Measurements from ENCODE around the gene NSD2.
A peak's percentile ranks its signal among the peaks of the same experiment; 100 is the strongest.

The NSD2 gene

DNA sequence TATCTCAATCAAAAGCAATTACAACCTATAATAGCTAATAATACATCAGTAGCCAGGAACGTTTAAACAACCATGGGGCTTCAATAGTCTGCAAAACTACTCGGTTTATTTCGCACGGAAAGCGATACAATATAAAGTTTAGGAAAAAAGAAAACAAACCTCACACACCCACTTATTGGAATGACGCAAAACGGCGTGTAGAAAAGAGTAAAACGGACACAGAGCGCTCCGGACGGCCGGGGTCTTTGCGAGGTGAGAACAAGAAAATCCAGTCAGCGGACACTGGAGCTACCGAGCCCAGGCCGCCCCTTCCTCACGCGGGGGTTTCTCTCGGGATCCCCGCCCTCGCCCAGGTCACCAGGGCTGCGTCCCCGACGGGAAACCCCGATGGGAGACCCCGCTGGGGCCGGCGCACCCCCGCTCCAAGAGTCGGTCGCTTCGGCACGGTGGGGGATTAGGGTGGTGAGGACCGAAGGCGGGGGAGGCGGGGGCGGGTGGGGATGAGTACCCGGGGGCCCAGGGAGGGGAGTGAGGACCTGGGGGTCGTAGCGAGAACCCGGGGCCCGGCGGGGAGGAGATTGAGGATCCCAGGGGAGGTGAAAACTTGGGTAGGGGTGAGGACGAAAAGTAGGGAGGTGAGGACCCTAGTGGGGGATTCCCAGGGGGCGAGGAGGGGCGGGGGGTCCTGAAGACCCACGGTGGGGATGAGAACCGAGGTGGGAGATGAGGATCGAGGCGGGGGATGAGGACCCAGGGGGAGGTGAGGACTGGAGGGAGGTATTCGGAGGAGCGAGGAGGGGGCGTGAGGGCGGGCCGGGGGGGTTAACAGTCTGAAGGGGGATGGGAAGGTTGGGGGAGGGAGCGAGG lies 136.8 kb downstream of the NSD2 start:
- TF ChIP-seq, protein P1, sequence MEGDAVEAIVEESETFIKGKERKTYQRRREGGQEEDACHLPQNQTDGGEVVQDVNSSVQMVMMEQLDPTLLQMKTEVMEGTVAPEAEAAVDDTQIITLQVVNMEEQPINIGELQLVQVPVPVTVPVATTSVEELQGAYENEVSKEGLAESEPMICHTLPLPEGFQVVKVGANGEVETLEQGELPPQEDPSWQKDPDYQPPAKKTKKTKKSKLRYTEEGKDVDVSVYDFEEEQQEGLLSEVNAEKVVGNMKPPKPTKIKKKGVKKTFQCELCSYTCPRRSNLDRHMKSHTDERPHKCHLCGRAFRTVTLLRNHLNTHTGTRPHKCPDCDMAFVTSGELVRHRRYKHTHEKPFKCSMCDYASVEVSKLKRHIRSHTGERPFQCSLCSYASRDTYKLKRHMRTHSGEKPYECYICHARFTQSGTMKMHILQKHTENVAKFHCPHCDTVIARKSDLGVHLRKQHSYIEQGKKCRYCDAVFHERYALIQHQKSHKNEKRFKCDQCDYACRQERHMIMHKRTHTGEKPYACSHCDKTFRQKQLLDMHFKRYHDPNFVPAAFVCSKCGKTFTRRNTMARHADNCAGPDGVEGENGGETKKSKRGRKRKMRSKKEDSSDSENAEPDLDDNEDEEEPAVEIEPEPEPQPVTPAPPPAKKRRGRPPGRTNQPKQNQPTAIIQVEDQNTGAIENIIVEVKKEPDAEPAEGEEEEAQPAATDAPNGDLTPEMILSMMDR (IDR thresholded peaks at IDR 0.05) = no peak

DNA sequence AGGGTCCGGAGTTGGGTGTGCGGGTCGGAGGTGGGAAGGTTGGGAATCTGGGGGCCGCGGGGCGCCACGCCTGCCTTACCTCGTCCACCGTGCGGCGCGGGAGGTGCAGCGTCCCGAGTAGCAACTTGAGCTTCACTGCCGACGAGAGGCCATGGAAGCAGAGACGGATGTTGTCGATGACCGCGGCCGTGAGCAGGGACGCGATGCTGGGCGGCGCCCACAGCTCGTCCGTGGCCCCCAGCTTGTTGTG lies 137.4 kb downstream of the NSD2 start:
- TF ChIP-seq, protein P1 (IDR thresholded peaks at IDR 0.05) = no peak

DNA sequence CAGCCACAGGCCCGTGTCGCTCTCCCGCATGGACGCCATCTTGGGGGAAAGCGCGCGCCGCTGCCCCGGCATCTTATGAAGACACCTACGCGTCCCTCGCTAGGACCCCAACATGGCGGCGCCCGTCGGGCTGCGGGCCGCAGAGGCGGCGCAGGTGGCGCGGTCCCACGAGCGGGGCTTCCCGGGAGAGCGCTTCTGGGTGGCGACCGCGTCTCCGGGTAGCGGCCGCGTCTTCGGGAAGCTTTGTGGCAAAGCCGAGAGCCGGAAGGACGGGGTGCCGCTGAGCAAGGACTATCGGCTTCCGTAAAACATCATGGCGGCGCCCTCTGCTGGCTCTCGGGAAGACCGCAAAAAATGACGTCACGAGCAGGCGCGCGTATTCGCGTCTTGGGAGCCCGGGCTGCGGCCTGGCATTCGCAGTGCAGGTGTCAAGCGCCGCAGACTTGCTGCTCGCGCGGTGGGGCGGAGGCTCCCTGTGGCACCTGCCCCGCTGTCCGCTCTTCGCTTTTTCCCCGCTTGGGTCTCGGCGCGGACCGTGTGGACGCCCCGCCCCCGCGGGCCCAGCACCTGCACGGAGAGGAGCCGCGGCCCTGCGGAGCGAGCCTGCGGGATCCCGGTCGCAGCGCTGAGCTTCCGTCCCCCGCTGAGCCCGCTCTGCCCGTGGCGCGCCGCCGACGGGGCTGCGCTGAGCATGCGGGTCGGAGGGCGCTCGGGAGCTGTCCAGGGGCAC lies 137.9 kb downstream of the NSD2 start, which contains the start of gene NELFA:
Gene NELFA (minus strand): TSS at position 54 of the 730 bp plus-strand sequence. CDS start 15 bp downstream, at position 39.
- TF ChIP-seq, protein P1 (IDR thresholded peaks at IDR 0.05) = no peak

DNA sequence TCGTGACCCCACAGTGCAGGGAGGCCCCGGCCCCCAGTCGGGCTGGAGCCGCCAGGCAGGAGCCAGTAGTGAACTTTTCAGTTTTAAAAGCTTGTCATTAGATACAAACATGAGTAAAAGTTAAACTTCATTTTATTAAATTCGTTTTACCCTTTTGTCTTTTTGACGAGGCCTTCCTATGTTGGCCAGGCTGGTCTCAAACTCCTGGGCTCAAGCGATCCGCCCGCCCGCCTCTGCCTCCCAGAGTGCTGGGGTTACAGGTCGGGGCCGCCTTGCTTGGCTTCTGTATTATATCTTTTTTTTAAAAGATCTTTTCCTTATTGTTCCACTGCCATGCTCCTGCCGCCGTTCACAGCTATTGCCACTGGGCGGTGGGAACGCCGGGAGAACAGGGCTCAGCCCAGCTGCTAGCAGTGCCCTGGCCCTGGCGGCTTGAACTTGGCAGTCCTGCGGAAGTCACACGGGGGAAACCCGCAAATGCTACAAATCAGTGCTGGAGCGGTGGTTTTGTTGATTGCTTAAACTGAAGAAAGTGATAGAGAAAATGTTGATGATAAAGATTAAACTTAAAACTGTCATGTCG lies 138.5 kb downstream of the NSD2 start:
- TF ChIP-seq, protein P1 (IDR thresholded peaks at IDR 0.05) = peak; percentile 30; the same call in 1 of the 2 replicates

DNA sequence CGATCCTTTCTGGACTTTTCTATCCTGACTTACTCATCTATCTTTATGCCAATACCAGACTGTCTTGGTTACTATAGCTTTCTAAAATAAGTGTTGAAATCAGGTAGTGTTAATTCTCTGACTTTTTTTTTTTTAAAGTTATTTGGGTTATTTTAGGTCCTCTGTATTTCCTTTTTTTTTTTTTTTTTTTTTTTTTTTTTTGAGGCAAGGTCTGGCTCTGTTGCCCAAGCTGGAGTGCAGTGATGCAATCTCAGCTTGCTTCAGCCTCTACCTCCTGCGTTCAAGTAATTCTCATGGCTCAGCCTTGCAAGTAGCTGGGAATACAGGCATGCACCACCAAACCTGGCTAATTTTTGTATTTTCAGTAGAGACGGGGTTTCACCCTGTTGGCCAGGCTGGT lies 140.4 kb downstream of the NSD2 start:
- TF ChIP-seq, protein P1 (IDR thresholded peaks at IDR 0.05) = no peak

DNA sequence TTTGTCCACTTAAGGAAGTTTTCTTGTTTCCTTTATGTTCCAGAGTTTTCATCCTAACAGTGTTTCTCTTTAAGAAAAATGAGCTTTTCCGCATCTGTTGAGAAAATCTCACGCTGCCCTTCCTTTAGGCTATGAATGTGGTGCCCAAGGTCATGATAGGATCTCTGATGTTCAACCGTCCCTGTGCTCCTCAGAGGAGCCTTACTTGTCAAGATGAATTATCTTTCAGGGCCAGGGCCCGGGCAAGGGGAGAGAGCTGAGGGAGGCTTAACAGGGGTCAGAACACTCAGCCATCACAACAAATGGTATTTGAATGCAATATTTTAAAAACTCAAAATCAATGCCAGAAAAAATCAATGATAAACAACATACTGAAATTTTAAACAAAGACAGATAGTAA lies 143.8 kb downstream of the NSD2 start:
- TF ChIP-seq, protein P1 (IDR thresholded peaks at IDR 0.05) = no peak

DNA sequence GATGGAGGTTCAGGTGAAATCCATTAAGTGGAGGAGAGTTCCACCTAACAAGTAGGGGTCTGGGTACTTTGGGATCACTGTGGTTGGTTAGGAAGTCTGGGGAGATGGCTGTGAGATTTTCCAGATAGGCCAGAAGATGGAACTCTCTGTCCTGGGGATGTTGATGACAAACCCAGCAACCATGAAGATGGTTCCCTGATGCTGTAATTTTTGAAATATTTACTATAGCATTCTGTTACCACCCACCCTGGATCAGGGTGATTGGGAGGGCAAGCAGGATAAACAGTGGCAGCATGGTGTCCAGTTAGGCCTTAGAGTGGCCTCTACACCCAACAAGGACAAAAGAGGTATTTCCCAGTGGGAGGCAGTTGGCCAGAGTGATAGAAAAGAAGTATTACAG lies 153.5 kb downstream of the NSD2 start:
- TF ChIP-seq, protein P1 (IDR thresholded peaks at IDR 0.05) = no peak
